MCF 10A (cell line): ENCODE results near the gene FSD1. TPM values are rescaled to one million over a fixed set of nuclear protein-coding genes. Genes with fewer than 3 reads are reported as not detected.

Source experiments
- BruUV-seq: library from RNA; stranded (reverse); fragments of 400-500 nt; replicated peaks from 2 replicates; lab custom pipeline; 2021; lab: Mats Ljungman, UMichigan
- CTCF ChIA-PET: fragments of 300-600 bp; sonication (Branson Sonifier 250); formaldehyde crosslinking; extraction: SDS; loops from one replicate; lab custom pipeline; 2021; ENCODE audit warnings: antibody characterized with exemption, inconsistent platforms; lab: Yijun Ruan, JAX
- POLR2A ChIA-PET: fragments of 300-600, 350-650 bp; sonication (Branson Sonifier 250); formaldehyde crosslinking; extraction: SDS; loops from one replicate; lab custom pipeline; 2020; ENCODE audit warnings: antibody characterized with exemption, inconsistent platforms; lab: Yijun Ruan, JAX
- DNase-seq: peaks from one replicate; pipeline ENCODE4 v3.0.0-alpha.2; 2018; ENCODE audit not compliant: unreplicated experiment
- H3K27ac Mint-ChIP-seq: one replicate; pipeline ENCODE4 v1.8.0; 2022; ENCODE audit warnings: mild to moderate bottlenecking, low read depth, mixed read lengths; ENCODE audit not compliant: unreplicated experiment
- H3K27me3 Mint-ChIP-seq: one replicate; pipeline ENCODE4 v1.8.0; 2022; ENCODE audit warnings: mixed read lengths; ENCODE audit not compliant: insufficient read depth, unreplicated experiment
- H3K36me3 Mint-ChIP-seq: one replicate; pipeline ENCODE4 v1.8.0; 2022; ENCODE audit warnings: mild to moderate bottlenecking, moderate library complexity, mixed read lengths; ENCODE audit not compliant: insufficient read depth, unreplicated experiment
- H3K4me1 Mint-ChIP-seq: one replicate; pipeline ENCODE4 v1.8.0; 2022; ENCODE audit warnings: mixed read lengths; ENCODE audit not compliant: insufficient read depth, unreplicated experiment
- H3K4me3 Mint-ChIP-seq: one replicate; pipeline ENCODE4 v1.8.0; 2022; ENCODE audit warnings: mild to moderate bottlenecking, moderate library complexity, mixed read lengths; ENCODE audit not compliant: unreplicated experiment
- H3K9me3 Mint-ChIP-seq: one replicate; pipeline ENCODE4 v1.8.0; 2022; ENCODE audit warnings: mixed read lengths; ENCODE audit not compliant: unreplicated experiment
- intact Hi-C: fragments of 100-400 bp; cut with micrococcal nuclease; formaldehyde crosslinking; loops from 2 replicates; pipeline ENCODE4 v1.14.1; 2022
- total RNA-seq: library from RNA; stranded (reverse); gene quantifications from 2 replicates; pipeline ENCODE4 v1.2.3, GENCODE V29; 2022
- TF ChIP-seq, protein P1 (sequence below): fragments of 200-600 bp; IDR thresholded peaks from one replicate; pipeline ENCODE4 v1.8.0; 2022; ENCODE audit warnings: antibody characterized with exemption, mild to moderate bottlenecking; ENCODE audit not compliant: unreplicated experiment

FSD1 gene
- total RNA-seq, 1 experiment from 2014 or later: not detected

DNA sequence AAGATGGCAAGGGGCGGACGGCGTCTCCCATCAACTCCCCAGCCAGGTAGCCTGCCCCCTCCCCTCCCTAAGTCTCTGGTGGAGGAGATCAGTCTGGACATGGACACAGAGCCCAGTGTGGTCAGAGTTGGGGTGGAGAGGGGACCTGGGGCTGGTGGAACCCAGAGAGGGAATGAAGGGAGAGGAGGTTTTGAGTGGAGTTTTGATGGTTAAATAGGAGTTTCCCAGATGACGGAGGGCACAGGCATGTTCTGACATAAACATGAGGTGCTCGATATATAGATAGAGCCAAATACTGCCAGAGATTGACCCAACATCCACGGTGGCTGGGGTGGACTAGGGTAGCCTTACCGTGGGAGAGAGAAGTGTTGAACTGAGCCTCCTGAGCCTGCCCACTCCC lies 14.1 kb downstream of the FSD1 start:
- Mint-ChIP-seq H3K36me3 (no peaks in the 10 kb centered on the region), H3K27me3 (peaks cover 12% of the 10 kb centered on the region), H3K9me3 (peaks cover 12% of the 10 kb centered on the region), H3K27ac (no peak overlapping the region), H3K4me1 (no peaks in the 10 kb centered on the region), H3K4me3 (no peak overlapping the region)
- intact Hi-C loops: no loop called here
- TF ChIP-seq, protein P1, sequence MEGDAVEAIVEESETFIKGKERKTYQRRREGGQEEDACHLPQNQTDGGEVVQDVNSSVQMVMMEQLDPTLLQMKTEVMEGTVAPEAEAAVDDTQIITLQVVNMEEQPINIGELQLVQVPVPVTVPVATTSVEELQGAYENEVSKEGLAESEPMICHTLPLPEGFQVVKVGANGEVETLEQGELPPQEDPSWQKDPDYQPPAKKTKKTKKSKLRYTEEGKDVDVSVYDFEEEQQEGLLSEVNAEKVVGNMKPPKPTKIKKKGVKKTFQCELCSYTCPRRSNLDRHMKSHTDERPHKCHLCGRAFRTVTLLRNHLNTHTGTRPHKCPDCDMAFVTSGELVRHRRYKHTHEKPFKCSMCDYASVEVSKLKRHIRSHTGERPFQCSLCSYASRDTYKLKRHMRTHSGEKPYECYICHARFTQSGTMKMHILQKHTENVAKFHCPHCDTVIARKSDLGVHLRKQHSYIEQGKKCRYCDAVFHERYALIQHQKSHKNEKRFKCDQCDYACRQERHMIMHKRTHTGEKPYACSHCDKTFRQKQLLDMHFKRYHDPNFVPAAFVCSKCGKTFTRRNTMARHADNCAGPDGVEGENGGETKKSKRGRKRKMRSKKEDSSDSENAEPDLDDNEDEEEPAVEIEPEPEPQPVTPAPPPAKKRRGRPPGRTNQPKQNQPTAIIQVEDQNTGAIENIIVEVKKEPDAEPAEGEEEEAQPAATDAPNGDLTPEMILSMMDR: no peak
- CTCF ChIA-PET: interaction anchor here (0.8 to 2.3 kb wide), 2 partner anchors 51 to 86 kb away, joined by 3 to 13 read pairs; no protein-coding TSS in a partner anchor
- no peak for DNase-seq
- no TSS peak for BruUV-seq
- POLR2A ChIA-PET: interaction anchor here (1.8 kb wide), 1 partner anchor 25 kb away, joined by 9 read pairs; the partner anchor contains the start of gene MPND

DNA sequence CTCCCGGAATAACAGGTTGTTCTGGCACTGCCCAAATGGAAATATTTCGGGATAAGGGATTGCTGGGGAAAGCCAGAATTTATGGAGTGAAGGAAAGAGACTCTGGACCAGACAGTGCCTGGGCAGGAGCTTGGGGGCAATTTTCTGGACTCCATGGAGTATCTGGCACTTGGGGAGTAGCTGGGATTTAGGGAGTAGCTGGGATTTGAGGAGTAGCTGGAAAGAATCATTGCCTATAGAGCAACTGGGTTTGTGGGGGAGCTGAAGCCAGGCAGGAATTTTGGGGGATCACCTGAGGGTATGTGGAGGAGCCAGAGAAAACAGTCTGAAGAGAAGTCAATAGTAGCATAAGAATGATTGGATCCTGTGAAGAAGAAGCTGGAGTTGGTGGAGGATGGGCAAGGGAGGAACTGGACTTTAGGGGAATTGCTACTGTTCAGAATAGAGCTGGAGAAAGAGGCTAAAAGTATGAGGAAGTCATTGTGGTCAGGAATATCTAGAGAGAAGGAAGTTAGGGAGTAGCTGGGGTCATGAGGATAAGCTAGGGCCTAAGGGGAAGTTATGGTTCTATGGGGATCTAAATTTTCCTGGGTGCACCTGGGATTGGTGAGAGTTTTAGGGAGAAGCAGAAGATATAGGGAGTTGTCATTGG lies 14.8 kb downstream of the FSD1 start:
- no TSS peak for BruUV-seq
- Mint-ChIP-seq H3K4me1 (no peaks in the 10 kb centered on the region), H3K27ac (no peak overlapping the region), H3K27me3 (peaks cover 12% of the 10 kb centered on the region), H3K9me3 (peaks cover 12% of the 10 kb centered on the region), H3K36me3 (no peaks in the 10 kb centered on the region), H3K4me3 (no peak overlapping the region)
- ChIA-PET POLR2A (interaction anchor here (0.9 to 1.8 kb wide), 3 partner anchors 8 to 24 kb away, joined by 3 to 9 read pairs (median 4); partner anchors contain the start of gene MPND), CTCF (interaction anchor here (0.6 to 2.3 kb wide), 6 partner anchors 24 to 1668 kb away, joined by 3 to 13 read pairs (median 3); no protein-coding TSS in a partner anchor)
- DNase-seq: no peak
- TF ChIP-seq, protein P1: no peak
- intact Hi-C loops: no loop called here

- TF ChIP-seq, protein P1: no peak
- ChIA-PET POLR2A (interaction anchor here (1.5 to 1.8 kb wide), 2 partner anchors 9 to 23 kb away, joined by 4 to 9 read pairs; partner anchors contain the start of gene MPND), CTCF (interaction anchor here (0.6 to 2.3 kb wide), 4 partner anchors 23 to 248 kb away, joined by 3 to 13 read pairs (median 4); no protein-coding TSS in a partner anchor)
- DNase-seq: no peak
- peaks cover 12% of the 10 kb centered on the region for H3K27me3 Mint-ChIP-seq
- BruUV-seq: no TSS peak
- H3K27ac Mint-ChIP-seq: no peak overlapping the region
- H3K4me1 Mint-ChIP-seq: no peaks in the 10 kb centered on the region
- H3K36me3 Mint-ChIP-seq: no peaks in the 10 kb centered on the region
- intact Hi-C loops: no loop called here
- H3K9me3 Mint-ChIP-seq: peaks cover 12% of the 10 kb centered on the region
- H3K4me3 Mint-ChIP-seq: no peak overlapping the region
These were observed 16.0 kb downstream of the FSD1 start for GRCh38 chr19:4320419-4320818.

GRCh38 chr19:4322942-4323665 lies 18.7 kb downstream of the FSD1 start:
- Mint-ChIP-seq H3K4me3 (no peak overlapping the region), H3K36me3 (no peaks in the 10 kb centered on the region), H3K27me3 (peaks cover 6% of the 10 kb centered on the region), H3K9me3 (peaks cover 12% of the 10 kb centered on the region), H3K4me1 (no peaks in the 10 kb centered on the region), H3K27ac (no peak overlapping the region)
- intact Hi-C loops: no loop called here
- TF ChIP-seq, protein P1: no peak
- no TSS peak for BruUV-seq
- CTCF ChIA-PET: interaction anchor here (1.1 to 2.0 kb wide), 2 partner anchors 56 to 137 kb away, joined by 3 to 8 read pairs; no protein-coding TSS in a partner anchor
- DNase-seq: no peak
- POLR2A ChIA-PET: interaction anchor here (0.6 kb wide), 1 partner anchor 226 kb away, joined by 4 read pairs; no protein-coding TSS in a partner anchor
